IPS-15b (cell line): ENCODE measurements around the gene PRM2.

Experiments
- H3K27me3 ChIP-seq: one replicate; pipeline ENCODE4 v1.6.1; 2013; ENCODE audit warnings: low read length; ENCODE audit not compliant: control insufficient read depth, insufficient read depth
- H3K36me3 ChIP-seq: one replicate; pipeline ENCODE4 v1.6.1; 2013; ENCODE audit warnings: low read length; ENCODE audit not compliant: control insufficient read depth, insufficient read depth
- H3K4me1 ChIP-seq: one replicate; pipeline ENCODE4 v1.6.1; 2013; ENCODE audit warnings: mild to moderate bottlenecking, low read length; ENCODE audit not compliant: control insufficient read depth, insufficient read depth
- H3K4me3 ChIP-seq: one replicate; pipeline ENCODE4 v1.5.1; 2013; ENCODE audit warnings: low read depth, low read length
- H3K9ac ChIP-seq: one replicate; pipeline ENCODE4 v1.6.1; 2013; ENCODE audit warnings: low read depth, mild to moderate bottlenecking, low read length
- H3K9me3 ChIP-seq: one replicate; pipeline ENCODE4 v1.6.1; 2013; ENCODE audit warnings: mild to moderate bottlenecking, low read length; ENCODE audit not compliant: control insufficient read depth, insufficient read depth

The PRM2 gene

GRCh38 chr16:11264155-11264832 lies 12.0 kb downstream of the PRM2 start:
- Histone ChIP-seq H3K4me1 (no peaks in the 10 kb centered on the region), H3K36me3 (no peaks in the 10 kb centered on the region), H3K4me3 (no peak overlapping the region), H3K9me3 (no peaks in the 10 kb centered on the region), H3K27me3 (no peaks in the 10 kb centered on the region), H3K9ac (no peak overlapping the region)

GRCh38 chr16:11263737-11264136 lies 12.5 kb downstream of the PRM2 start:
- Histone ChIP-seq H3K4me3 (no peak overlapping the region), H3K9me3 (no peaks in the 10 kb centered on the region), H3K4me1 (no peaks in the 10 kb centered on the region), H3K36me3 (no peaks in the 10 kb centered on the region), H3K9ac (no peak overlapping the region), H3K27me3 (no peaks in the 10 kb centered on the region)

GRCh38 chr16:11262915-11263314 lies 13.4 kb downstream of the PRM2 start:
- H3K36me3 ChIP-seq, result no peaks in the 10 kb centered on the region
- H3K27me3 ChIP-seq, result no peaks in the 10 kb centered on the region
- H3K4me3 ChIP-seq, result no peak overlapping the region
- no peaks in the 10 kb centered on the region for H3K9me3 ChIP-seq
- no peaks in the 10 kb centered on the region for H3K4me1 ChIP-seq
- H3K9ac ChIP-seq, result no peak overlapping the region

GRCh38 chr16:11260596-11260966 lies 15.7 kb downstream of the PRM2 start:
- Histone ChIP-seq H3K36me3 (no peaks in the 10 kb centered on the region), H3K9ac (no peak overlapping the region), H3K27me3 (peaks cover 2% of the 10 kb centered on the region), H3K9me3 (no peaks in the 10 kb centered on the region), H3K4me1 (peaks cover 4% of the 10 kb centered on the region), H3K4me3 (no peak overlapping the region)

GRCh38 chr16:11259655-11260595 lies 16.4 kb downstream of the PRM2 start:
- Histone ChIP-seq H3K4me1 (peaks cover 4% of the 10 kb centered on the region), H3K27me3 (peaks cover 2% of the 10 kb centered on the region), H3K9me3 (no peaks in the 10 kb centered on the region), H3K4me3 (no peak overlapping the region), H3K9ac (no peak overlapping the region), H3K36me3 (peaks cover 2% of the 10 kb centered on the region)

- H3K4me3 ChIP-seq, result no peak overlapping the region
- peaks cover 2% of the 10 kb centered on the region for H3K27me3 ChIP-seq
- H3K9ac ChIP-seq, result no peak overlapping the region
- H3K9me3 ChIP-seq, result no peaks in the 10 kb centered on the region
- H3K36me3 ChIP-seq, result peaks cover 9% of the 10 kb centered on the region
- peaks cover 4% of the 10 kb centered on the region for H3K4me1 ChIP-seq
Observed at GRCh38 chr16:11258553-11259492, 17.5 kb downstream of the PRM2 start.

- H3K4me1 ChIP-seq, result peaks cover 8% of the 10 kb centered on the region
- no peaks in the 10 kb centered on the region for H3K9me3 ChIP-seq
- peak overlapping the region; percentile 72 for H3K4me3 ChIP-seq
- peaks cover 16% of the 10 kb centered on the region for H3K36me3 ChIP-seq
- no peak overlapping the region for H3K9ac ChIP-seq
- H3K27me3 ChIP-seq, result peaks cover 2% of the 10 kb centered on the region
Observed at GRCh38 chr16:11257131-11257938, 18.9 kb downstream of the PRM2 start.

GRCh38 chr16:11256661-11257130 lies 19.6 kb downstream of the PRM2 start:
- H3K27me3 ChIP-seq, result peaks cover 2% of the 10 kb centered on the region
- peak overlapping the region; percentile 60 for H3K9ac ChIP-seq
- H3K36me3 ChIP-seq, result peaks cover 16% of the 10 kb centered on the region
- peak overlapping the region; percentile 72 for H3K4me3 ChIP-seq
- H3K4me1 ChIP-seq, result peaks cover 8% of the 10 kb centered on the region
- no peaks in the 10 kb centered on the region for H3K9me3 ChIP-seq

GRCh38 chr16:11255737-11256660 lies 20.3 kb downstream of the PRM2 start, which contains the start of gene SOCS1:
Gene SOCS1 (minus strand): TSS chr16:11256204. CDS start chr16:11255478, 726 bp downstream.
- H3K4me3 ChIP-seq, result peak within 1 kb of the TSS; percentile 75
- peaks cover 16% of the 10 kb centered on the region for H3K36me3 ChIP-seq
- H3K4me1 ChIP-seq, result peaks cover 8% of the 10 kb centered on the region
- H3K9ac ChIP-seq, result peak within 1 kb of the TSS; percentile 81
- H3K9me3 ChIP-seq, result no peaks in the 10 kb centered on the region
- H3K27me3 ChIP-seq, result peaks cover 2% of the 10 kb centered on the region
